Skeletal muscle cell (primary cell): Measurements from ENCODE around the gene JMJD1C.
A peak's percentile ranks its signal among the peaks of the same experiment; 100 is the strongest.

Experiments used
- DNase-seq: peaks from one replicate; pipeline ENCODE4 v3.0.0-alpha.2; 2010; ENCODE audit warnings: low read depth
- H3K4me3 ChIP-seq: 2 replicates; pipeline ENCODE4 v1.5.1; 2011; ENCODE audit warnings: low read depth, mild to moderate bottlenecking, control low read depth, low read length, moderate library complexity

The JMJD1C gene

DNA sequence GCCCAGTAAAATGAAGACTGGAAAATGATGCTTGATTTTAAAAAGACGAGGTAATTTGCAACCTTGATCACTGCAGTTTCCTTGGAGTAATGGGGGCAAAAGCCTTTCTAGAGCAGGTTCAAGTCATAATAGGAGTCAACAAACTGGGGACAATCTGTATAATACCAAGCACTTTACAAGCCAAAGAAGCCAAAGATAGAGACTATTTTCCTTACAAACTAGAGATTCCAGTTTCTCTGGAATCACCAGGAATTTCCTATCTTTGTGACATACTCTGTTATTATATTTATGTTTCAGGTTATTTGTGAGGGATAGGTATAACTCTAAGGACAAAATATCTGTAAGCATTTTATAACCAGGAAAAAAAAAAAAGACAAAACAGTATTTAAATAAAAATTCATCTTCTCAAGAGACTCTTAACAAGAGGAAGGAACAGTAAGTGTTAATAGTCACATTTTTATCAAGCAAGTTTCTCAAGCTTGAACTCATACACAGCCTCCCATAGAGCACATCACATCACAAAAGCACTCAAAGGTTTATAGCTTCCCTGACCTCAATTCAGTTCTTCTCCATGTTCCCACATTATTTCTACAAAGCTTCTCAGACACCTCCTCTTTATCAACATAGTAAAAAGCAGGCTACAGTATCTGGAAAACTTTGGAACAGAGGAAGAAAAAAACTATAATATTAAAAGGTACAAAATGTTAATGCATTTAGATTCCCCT, 18.9 kb downstream of the JMJD1C start:
- peak; percentile 67 for DNase-seq
- no peak overlapping the region for H3K4me3 ChIP-seq

DNA sequence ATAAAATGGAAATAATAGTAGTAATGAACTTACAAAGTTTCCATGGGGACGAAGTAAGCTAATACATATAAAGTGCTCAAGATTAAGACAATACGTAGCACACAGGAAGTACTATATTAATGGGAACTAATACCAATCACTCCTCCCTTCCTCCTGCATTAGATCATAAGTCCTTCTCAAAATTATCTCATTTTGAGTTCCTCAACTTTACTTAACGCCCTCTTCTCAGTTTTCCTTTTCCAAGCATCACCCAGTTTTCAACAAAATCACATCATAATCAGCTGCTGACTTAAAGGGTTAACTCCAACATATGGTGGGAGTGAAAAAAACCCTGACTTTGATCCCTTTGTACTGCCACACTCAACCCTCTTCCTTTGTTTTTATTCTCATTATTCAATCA, 24.4 kb downstream of the JMJD1C start:
- H3K4me3 ChIP-seq = no peak overlapping the region
- no peak for DNase-seq

DNA sequence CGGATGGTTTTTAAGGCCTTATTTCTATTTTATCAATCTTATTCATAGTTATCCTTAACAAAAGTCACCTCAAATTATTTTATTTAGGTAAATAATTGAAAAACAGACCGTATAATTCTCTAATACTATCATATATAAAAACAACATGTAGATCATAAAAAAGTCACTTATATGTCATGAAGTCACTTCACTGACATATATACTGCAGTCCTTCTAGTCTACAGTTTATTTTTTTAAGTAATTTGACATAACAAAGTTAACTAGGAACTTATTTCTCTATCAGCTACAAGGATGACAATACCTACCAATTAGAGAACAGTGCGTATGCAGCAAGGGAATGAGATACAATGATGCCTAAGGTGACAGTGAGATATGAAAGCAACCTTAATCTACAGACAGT, 26.2 kb downstream of the JMJD1C start:
- no peak overlapping the region for H3K4me3 ChIP-seq
- DNase-seq = no peak

DNA sequence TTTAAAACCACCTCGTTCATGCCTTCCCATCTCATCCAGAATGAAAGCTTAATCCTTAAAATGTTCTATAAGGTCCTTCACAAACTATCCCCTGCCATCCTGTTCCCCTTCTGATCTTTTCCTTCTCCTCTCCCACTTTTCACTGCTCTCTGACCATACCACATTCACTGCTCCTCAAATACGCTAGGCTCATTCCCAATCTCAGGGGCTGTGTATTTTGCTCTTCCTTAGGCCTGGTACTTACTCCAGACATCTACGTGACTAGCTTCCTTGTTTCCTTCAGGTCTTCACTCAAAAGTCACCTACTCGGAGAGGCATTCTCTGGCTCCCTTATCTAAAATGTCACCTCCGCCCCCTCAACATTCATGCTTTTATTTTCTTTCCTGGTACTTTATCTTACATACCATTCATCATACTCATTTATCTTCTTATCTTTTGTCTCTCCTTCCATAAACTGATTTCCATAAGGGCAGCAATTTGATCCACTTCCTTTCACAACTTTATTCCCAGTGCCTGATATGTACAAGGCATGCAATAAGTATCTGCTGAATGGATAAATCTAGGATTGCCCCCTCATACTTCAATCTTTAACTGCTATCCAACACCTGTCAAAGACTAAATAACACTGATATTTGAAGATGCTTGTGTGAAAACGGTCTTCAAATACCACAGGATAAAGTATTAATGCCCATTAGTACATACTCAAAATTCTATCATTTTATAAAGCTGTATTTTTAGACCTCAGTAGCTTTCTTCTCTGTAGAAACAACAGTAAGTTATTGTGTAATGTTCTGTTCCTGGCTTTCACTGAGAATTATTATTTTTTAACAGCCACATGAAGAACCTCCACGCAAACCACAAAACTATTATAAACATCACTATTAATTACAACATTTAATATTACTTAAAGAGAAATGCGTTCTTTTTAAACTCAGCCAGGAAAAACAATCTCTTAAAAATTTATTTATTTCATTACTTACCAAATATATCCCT, 27.0 kb downstream of the JMJD1C start:
- no peak overlapping the region for H3K4me3 ChIP-seq
- no peak for DNase-seq

DNA sequence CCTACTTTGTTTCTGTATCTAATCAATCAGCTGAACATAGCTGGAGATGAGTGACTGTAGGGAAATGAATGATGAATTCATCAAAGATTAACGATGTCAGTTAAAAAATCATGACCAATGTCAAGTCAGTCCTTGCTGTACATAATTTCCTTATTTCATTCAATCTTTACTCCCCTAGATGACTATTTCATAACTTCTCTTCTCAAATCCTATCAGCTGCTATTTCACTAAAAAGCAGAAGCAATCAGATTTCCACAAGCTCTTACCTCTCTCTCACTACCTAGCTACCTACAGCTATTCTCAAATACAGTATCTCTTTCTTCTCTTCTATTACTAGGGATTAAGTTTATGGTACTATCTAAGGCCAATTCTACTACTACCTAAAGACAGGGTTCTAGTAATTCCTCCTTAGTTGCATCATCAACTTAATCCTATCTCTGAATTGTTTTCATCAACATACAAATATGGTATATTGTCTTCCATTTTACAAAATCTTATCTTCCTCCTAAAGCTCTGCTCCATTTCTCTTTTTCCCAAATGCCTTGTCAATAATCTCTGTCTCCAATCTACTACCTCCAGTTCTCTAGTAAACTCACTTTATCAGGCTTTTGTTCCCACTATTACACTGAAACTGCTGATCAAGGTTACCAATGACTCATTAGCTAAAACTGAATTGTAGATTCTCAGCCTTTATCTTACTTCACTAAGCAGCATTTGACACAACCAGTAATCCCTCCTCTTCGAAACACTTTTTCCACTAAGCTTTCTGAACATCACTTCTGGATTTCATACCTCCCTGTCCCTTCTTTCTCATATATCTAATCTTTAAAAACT, 28.4 kb downstream of the JMJD1C start:
- DNase-seq = no peak
- H3K4me3 ChIP-seq = no peak overlapping the region

DNA sequence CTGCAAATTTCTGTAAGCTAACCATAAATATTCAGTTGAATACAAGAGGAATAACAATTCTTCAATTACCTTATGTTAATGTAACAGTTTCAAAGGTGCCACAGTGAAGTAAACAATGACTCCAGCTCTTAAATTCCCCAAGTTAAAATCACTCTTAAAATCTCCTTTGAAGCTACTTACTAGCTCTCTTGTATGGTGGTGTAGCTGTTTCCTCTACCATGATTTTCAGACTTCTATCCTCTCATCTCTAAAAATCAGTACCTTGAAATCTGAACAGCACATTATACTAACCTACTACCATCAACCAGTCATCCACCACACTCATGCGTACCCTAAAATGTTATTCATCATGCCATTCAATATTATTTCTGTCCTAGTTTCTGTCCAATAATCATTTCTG, 29.6 kb downstream of the JMJD1C start:
- H3K4me3 ChIP-seq = no peak overlapping the region
- no peak for DNase-seq

DNA sequence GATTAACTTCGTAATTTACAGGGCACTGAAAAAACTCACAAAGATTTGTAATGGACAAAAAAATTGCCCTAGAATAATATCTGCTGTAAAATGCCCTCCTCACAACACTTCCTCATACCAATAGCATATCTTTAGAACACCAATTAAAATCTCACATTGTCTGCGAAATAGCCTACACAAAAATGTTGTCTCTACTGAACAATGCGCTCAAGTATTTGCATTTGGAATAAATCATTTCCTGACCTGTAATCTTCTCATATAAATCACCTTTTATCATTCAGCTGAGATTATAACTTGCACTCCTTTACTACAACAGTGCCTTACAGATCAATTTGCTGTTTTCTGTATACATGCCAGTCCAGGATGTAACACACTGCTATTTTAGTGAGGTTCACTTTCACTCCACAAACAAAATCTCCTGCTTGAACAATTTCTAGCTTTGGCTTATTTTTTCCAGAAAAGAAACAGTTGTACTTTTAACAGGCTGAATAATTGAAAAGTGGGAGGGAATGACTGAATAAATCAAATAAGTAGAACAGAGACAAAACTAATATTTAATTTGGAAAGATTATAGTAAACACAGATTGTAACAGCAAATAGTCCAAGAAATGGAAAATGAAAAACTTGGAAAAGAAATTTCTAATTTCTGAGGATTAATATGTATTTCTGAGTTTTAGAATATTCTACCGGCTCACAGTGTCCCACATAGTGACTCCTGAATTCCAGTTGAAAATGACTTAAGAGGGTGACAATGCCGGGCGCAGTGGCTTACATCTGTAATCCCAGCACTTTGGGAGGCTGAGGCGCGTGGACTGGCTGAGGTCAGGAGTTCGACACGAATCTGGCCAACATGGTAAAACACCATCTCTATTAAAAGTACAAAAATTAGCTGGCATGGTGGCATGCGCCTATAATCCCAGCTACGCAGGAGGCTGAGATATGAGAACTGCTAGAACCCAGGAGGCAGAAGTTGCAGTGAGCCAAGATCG, 30.6 kb downstream of the JMJD1C start:
- H3K4me3 ChIP-seq = no peak overlapping the region
- no peak for DNase-seq

DNA sequence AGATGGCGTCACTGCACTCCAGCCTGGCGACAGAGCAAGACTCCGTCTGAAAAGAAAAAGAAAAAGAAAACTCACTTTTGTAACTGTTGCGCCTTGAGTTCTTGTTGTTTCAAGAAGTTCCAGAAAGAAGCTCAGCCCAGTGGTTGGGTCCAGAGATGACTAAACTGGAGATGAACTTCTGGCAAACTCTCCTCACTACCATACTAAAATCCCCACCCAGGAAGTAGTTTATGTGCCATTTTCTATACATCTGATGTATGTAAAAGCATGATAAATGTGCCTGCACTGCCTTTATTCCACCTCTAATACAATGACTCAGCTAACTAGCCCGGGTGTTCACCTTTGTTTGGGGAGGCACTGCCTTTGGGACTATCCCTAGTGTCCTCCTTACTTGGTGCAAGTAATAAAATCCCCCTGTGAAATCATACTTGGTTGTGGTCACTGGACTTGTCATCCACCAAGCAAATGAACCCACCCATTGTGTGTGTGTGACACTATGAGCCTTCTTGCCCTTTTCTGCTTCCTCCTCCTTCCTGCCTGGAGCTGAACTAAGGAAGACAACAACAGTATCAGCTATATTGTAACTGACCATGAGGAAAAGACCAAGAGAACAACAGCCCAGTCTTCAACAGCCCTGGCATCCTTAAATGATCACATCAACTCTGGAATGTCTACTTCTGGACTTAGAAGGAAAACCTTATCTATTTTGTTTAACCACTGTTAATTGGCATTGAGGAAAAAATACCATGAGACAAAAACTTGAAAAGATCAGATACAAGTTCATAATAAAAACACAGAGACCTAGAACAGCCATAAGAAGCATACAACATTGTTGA, 33.6 kb downstream of the JMJD1C start:
- no peak overlapping the region for H3K4me3 ChIP-seq
- DNase-seq = no peak

DNA sequence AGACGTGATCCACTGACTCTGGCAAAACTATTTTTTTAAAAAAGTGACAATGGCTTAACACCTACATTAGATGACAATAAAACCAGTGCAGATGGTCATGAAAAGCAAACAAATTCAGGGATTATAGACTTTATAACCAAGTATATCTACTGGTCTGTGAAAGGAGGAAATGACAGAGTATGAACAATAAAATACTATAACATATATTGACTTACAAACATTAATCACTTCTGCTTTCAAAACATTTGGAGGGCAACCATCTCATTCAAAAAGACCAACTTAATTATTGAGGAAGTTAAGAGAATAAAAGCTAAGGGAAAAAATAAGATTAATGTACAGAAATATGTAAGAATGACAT, 34.8 kb downstream of the JMJD1C start:
- no peak for DNase-seq
- no peak overlapping the region for H3K4me3 ChIP-seq

DNA sequence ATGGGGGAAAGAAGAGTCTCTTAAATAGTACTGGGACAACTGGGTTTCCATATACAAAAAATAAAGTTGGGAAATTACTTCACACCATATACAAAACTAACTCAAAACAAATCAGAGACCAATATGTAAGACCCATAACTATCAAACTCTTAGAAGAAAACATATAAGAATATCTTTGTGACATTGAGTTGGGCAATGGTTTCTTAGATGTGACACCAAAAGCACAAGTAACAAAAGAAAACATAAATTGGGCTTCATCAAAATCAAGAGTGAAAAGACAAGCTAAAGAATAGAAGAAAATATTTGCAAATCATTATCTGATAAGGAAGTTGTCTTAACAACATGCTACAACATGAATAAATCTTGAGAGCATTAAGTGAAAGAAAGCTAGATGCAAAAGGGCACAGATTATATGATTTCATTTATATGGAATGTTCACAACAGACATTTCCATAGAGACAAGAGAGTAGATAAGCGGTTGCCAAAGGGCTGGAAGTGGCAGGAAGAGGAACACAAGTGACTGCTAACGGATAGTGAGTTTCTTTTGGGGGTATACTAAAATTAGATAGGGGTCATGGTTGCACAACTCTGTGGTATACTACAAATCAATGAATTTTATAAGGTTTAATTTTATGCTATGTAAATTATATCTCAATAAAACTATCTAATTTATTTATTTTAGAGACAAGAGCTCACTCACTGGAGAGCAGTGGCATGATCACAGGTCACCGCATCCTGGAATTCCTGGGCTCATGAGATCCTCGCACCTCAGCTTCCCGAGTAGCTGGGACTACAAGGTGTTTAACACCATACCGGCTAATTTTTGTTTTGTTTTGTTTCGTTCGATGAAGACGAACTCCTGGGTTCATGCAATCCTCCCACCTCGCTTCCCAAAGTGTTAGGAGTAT, 35.4 kb downstream of the JMJD1C start:
- no peak for DNase-seq
- no peak overlapping the region for H3K4me3 ChIP-seq

DNA sequence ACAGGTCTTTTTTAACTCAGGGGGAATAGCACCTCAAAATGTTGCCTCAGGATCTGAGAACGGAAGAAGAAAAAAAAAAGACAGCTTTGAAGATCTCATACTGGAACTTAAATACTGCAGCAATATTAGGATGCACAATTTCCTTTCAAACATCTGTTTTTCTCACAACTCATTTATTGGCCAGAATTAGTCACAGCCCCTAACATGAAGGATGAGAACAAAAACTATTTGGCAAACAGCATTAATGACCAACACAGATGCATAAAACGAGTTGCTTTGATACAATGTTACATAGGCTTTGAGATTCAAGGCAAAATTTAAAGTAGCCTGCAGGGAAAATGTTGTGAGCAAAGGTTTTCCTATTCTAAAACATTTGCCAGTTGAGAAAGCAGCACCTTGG, 36.5 kb downstream of the JMJD1C start:
- peak; percentile 39 for DNase-seq
- H3K4me3 ChIP-seq = no peak overlapping the region

DNA sequence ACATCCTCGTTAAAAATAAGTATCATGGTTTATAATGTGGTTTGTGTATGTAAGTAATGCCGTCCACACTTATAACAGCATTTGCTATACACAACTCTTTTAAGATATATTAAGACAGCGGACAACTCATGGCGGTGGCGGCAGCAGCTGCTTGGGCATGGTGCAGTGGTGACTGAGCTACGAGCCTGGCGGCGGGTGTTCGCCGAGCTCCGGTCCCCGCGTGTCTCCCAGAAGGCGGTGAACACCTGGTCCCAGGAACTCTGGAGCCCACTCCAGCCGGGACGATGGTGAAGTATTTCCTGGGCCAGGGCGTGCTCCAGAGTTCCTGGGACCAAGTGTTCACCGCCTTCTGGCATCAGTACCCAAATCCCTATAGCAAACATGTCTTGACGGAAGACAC, 38.8 kb downstream of the JMJD1C start:
- H3K4me3 ChIP-seq = no peak overlapping the region
- DNase-seq = no peak

DNA sequence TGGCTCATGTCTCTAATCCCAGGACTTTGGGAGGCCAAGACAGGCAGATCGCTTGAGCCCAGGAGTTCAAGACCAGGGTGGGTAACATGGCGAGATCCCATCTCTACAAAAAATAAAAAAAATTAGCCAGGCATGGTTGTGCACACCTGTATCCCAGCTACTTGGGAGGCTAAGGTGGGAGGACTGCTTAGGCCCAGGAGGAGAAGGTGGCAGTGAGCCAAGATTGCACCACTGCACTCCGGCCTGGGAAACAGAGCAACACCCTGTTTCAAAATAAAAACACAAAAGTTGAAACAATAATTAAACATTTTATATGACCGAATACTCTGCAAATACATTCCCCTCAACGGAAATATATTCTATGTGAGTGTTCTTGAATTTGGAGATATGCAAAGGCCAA, 40.3 kb downstream of the JMJD1C start:
- no peak for DNase-seq
- no peak overlapping the region for H3K4me3 ChIP-seq

DNA sequence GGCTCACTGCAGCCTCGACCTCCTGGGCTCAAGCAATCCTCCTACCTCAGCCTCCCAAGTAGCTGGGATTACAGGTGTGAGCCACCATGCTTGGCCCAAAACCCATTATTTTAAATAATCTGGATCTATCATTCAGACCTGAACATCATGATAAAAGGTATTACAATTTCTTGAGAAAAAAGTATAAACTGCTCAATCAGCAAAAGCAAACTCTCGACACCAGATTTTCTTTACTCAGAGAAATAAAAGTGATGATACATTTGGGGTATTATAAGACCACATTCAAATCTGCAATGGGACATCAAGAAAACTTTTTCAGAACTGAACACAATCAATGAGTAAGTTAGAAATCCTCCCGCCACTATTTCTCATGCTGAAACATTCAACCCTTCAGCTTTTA, 41.2 kb downstream of the JMJD1C start:
- H3K4me3 ChIP-seq = no peak overlapping the region
- no peak for DNase-seq

DNA sequence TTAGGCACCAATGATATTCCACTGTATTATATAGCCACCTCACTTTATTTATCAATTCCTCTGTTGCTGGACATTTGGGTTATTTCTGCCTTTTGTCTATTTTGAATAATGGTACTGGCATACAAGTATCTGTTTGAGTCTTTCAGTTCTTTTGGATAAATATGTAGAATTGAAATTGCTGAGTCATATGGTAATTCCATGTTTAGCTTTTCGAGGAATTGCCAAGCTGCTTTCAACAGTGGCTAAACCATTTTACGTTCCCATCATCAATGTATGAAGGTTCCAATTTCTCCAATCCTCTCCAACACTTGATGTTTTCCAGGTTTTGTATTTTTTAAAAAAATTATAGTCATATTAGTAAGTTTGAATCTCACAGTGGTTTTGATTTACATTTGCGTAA, 42.3 kb downstream of the JMJD1C start:
- H3K4me3 ChIP-seq = no peak overlapping the region
- DNase-seq = no peak

DNA sequence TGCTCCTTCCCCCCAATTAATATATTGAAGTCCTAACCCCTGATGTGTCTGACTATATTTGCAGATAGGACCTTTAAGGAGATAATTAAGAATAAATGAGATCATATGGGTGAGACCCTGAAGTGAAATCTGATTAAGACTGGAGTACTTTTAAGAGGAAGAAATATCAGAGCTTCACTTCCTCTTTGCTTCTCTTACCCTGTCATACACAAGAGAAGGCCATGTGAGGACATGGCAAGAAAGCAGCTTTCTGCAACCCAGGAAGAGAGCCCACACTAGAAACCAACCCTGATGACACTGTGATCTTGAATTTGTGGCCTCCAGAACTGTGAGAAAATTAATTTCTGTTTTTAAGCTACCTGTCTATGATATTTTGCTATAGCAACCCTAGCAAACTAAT, 44.2 kb downstream of the JMJD1C start:
- H3K4me3 ChIP-seq = no peak overlapping the region
- no peak for DNase-seq

DNA sequence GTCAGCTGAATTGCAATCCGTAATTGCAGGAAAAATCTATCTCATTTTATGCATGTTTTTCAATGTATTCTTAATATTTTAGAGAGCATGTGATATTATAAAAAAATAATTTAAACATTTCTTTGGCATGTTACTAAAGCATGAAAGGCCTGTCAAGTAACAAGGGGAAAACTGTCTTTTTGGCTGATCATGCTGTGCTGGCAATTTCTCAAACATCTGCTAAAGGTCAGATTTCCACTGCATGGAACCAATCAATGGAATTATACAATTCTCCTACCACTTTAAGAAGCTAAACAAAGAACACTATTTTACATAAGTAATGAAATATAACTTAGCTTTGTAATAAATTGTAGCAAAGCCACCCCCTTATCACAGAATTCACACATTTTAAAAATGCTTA, 49.4 kb downstream of the JMJD1C start:
- no peak for DNase-seq
- H3K4me3 ChIP-seq = no peak overlapping the region
